Endothelial cell of hepatic sinusoid (primary cell): ENCODE measurements around the gene INSIG1.

Experiments used
- in situ Hi-C: cut with HindIII; loops from 2 replicates; pipeline ENCODE4 v1.10.0; 2017; ENCODE audit warnings: low sequenced_read_pairs

Gene INSIG1

GRCh38 chr7:155265961-155266360 is 31.7 kb upstream of the INSIG1 start:
- in situ Hi-C loops = no loop called here

DNA sequence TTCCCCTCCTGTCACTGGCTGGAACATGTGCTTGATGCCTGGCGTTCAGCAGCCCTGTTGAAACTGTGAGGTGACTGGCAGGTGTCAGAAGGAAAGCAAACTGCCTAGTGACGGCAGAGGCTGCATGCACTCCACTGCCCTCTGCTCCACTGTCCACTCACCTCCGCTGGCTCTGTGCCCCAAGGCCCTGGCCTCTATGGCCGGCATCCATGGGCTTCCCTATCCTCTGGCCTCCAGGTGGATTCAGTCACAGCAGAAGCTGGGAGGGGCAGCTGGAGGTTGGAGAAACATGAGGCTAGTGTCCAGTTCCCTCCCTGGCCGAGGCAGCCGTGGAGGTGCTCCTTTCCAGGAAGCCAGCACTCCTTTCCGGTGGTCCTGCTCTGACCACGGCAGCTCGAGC is 31.2 kb upstream of the INSIG1 start:
- in situ Hi-C loops = no loop called here

DNA sequence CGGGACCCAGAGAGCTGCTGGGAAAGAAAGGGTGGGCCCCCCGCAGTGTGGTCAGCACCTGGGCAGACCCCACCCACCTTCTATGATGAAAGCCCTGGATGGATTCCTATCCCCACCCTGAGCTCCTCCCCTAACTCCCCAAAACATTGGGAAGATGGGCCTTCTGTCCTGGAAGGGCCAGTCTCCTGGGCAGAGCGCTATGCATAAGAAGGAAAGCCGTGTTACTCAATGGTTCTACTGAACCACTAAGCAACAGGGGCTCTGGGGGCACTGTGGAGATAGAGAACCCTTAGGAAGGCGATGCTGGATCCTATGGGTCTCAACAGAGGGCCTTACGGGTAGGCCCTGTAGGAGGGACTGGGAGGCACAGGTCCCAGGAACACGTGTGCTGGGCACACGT is 30.7 kb upstream of the INSIG1 start:
- in situ Hi-C loops = no loop called here

- in situ Hi-C loops = no loop called here
These were observed 30.2 kb upstream of the INSIG1 start for GRCh38 chr7:155267436-155267835.

GRCh38 chr7:155268211-155268610 is 29.5 kb upstream of the INSIG1 start:
- in situ Hi-C loops = no loop called here

- in situ Hi-C loops = no loop called here
These were observed 28.6 kb upstream of the INSIG1 start for GRCh38 chr7:155268921-155269650.

DNA sequence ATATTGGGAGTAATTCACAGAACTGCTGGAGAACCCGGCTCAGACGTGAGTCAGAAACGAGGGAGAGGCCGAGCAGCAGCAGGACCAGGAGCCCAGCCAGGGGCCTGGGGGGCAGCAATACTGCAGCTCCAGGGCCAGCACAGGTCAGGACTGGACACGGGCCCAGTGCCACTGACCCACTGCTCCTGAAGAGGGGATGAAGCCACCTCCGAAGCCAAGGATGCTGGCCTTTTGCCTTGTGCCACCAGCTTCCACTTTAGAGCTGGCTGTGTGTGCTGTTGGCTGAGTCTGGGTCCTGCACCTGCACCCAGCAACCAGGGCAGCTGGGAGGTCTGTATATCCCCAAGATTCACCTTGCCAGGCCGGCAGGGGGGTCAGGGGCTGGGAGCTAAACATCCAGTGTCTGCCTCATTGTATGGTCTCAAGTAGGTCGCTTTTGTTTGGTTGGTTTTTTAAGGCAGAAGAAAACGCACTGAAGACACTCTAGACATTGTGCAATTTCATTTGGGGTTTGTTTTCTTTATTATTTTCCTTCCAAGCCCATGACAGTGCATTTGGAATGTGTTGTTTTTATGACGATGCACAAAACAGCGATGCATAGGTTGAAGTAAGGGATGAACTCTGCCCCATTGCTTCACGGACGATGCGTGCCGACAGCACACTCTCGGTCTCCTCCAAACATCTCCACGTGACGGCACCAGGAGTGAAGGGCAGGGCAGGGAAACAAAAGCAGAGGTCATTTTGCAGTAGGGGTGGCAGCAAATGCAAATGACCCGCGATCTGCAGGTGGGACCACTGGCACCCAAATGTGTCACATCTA is 27.7 kb upstream of the INSIG1 start:
- in situ Hi-C loops = no loop called here

- in situ Hi-C loops = no loop called here
These were observed 26.8 kb upstream of the INSIG1 start for GRCh38 chr7:155270861-155271260.

- in situ Hi-C loops = no loop called here
These were observed 22.9 kb upstream of the INSIG1 start for GRCh38 chr7:155274633-155275355.

DNA sequence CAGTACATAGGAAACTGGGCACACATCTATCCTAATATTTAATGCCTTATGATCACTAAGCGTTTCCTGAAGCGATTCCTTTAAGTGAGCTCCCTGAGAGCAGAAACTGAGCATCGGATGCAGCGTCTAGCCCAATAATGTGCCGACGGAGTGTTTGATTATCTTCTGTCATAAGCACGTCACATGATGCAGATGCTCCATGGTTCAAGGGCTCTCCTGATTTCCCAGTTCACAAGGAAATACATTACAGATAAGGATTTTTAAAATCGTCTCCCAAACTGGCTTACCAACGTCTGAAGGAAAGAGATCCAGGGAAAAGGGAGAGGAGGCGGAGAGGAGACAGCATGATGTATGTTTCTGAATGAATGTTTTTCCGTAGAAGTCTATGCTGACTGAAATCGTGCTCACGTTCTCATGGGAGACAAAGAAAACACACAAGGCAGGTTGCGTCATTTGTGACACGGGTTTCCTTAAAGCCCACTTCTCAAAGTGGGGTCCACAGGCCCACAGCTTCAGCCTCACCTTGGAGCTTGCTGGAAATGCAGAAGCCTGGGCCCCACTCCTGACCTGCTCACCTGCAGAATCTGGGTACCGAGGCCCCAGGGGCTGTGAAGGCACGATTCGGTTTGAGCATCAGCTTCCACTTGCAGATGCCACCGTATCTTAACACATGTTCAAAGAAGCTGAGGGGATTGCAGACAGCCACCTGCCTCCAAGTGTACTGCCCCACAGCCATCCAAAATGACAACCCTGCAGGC is 21.5 kb upstream of the INSIG1 start:
- in situ Hi-C loops = no loop called here

- in situ Hi-C loops = no loop called here
These were observed 20.8 kb upstream of the INSIG1 start for GRCh38 chr7:155276800-155277375.

- in situ Hi-C loops = no loop called here
These were observed 20.2 kb upstream of the INSIG1 start for GRCh38 chr7:155277385-155277994.

GRCh38 chr7:155278921-155279320 is 18.8 kb upstream of the INSIG1 start:
- in situ Hi-C loops = no loop called here

DNA sequence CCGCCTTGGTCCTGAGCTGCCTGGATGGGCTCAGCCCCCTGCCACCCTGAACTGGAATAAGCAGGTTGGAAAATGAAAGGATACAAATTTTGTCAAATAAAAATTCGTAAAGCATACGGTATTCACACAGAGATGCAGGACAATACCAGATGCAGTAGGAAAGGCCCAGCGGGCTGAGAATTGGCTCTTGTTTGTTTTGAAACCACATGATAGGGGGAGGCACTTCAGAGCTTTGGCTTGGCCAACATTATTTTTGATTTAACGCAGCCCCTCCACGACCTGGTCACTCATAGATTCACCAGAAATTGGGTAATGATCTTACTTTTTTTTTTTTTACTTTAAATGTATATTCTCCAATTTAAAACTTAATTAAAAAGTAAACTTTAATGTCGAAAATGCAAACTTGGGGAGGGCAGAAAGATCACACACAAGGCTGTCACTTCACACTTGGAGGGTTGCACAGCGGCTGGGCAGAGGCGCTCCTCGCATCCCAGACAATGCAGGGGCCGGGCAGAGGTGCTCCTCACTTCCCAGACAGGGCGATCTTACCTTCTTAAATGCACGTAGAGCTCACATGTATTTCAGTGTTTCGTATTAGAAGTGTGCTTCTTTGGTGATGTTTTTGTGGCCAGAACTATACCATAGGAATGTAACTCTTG is 17.8 kb upstream of the INSIG1 start:
- in situ Hi-C loops = loop anchor here (5.0 kb wide), 1 partner anchor 48 kb away; no protein-coding TSS in a partner anchor

GRCh38 chr7:155280446-155281397 is 17.0 kb upstream of the INSIG1 start:
- in situ Hi-C loops = loop anchor here (5.0 kb wide), 1 partner anchor 48 kb away; no protein-coding TSS in a partner anchor

DNA sequence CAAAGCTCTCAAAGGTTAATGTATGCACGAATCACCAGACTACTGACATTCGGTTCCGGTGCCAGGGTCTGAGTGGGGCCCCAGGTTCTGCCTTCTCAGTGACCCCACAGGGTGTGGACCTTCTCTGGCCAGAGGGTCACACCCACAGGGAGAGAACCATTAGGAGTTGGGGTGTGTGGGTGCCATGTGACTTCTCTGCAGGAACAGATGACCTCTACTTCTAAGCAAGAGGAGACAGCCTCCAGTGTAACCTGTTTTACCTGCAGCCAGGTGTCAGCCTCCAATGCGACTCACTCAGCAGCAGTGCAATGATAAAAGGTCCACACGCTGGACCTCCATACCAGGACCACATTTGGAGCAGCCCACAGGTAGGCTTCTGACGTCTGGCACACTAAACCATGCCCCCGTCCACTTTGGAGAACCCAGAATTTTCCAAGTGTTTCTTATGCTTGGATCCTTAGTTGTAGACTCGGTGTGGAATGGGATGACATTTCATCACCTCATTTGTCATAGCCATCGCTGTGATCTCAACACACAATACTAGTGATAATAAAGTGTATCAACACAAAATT is 16.2 kb upstream of the INSIG1 start:
- in situ Hi-C loops = loop anchor here (5.0 kb wide), 1 partner anchor 49 kb away; no protein-coding TSS in a partner anchor

DNA sequence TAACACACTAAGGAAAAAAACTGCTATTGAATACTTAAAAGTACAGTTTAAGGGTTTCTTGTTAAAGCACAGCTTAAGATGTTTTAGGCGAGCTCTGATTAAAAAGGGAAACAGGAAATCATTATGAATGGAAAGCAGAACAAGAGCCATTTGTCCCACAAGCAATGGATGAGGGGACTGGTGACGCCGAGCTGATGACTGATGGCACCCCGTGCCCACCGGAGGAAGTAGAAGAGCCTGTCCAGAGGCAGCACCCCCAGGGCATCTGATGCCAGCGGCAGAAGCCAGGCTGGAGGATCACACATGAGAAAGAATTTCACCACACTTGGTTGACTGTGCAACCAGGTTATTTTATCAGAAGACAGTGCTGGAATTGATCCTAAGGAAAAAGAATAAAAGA is 15.0 kb upstream of the INSIG1 start:
- in situ Hi-C loops = loop anchor here (5.0 kb wide), 1 partner anchor 50 kb away; no protein-coding TSS in a partner anchor
